H9 (cell line): ENCODE results near the gene GRID1. TPM values are rescaled to one million over a fixed set of nuclear protein-coding genes. Genes with fewer than 3 reads are reported as not detected.

Source experiments
- DNase-seq: peaks from one replicate; pipeline ENCODE4 v3.0.0-alpha.2; 2017
- H2AFZ ChIP-seq: one replicate; pipeline ENCODE4 v1.6.1; 2013; ENCODE audit warnings: mild to moderate bottlenecking, low read length, control low read depth, moderate library complexity
- H2AK5ac ChIP-seq: 2 replicates; pipeline ENCODE4 v1.6.1; 2013; ENCODE audit warnings: low read length, control low read depth, mixed read lengths; ENCODE audit not compliant: insufficient read length
- H2BK120ac ChIP-seq: one replicate; pipeline ENCODE4 v1.6.1; 2013; ENCODE audit warnings: low read depth, mild to moderate bottlenecking, low read length, control low read depth, inconsistent platforms; ENCODE audit not compliant: poor library complexity, severe bottlenecking
- H2BK12ac ChIP-seq: 2 replicates; pipeline ENCODE4 v1.6.1; 2013; ENCODE audit warnings: low read length, control low read depth, mixed read lengths, low read depth; ENCODE audit not compliant: insufficient read length
- H2BK15ac ChIP-seq: 2 replicates; pipeline ENCODE4 v1.6.1; 2013; ENCODE audit warnings: low read depth, low read length, control low read depth
- H2BK20ac ChIP-seq: one replicate; pipeline ENCODE4 v1.6.1; 2013; ENCODE audit warnings: low read depth, mild to moderate bottlenecking, low read length, control low read depth, inconsistent platforms; ENCODE audit not compliant: poor library complexity, severe bottlenecking
- H2BK5ac ChIP-seq: 2 replicates; pipeline ENCODE4 v1.6.1; 2013; ENCODE audit warnings: low read length, control low read depth, mixed read lengths; ENCODE audit not compliant: insufficient read length
- H3K14ac ChIP-seq: 2 replicates; pipeline ENCODE4 v1.6.1; 2013; ENCODE audit warnings: low read length, control low read depth; ENCODE audit not compliant: insufficient read depth
- H3K18ac ChIP-seq: 2 replicates; pipeline ENCODE4 v1.6.1; 2013; ENCODE audit warnings: low read depth, mild to moderate bottlenecking, mixed read lengths, low read length, control low read depth; ENCODE audit not compliant: insufficient read length
- H3K23ac ChIP-seq: 2 replicates; pipeline ENCODE4 v1.6.1; 2013; ENCODE audit warnings: low read length, control low read depth, mixed read lengths, low read depth; ENCODE audit not compliant: insufficient read length
- H3K23me2 ChIP-seq: 2 replicates; pipeline ENCODE4 v1.6.1; 2013; ENCODE audit warnings: low read depth, mild to moderate bottlenecking, mixed read lengths, low read length, control low read depth; ENCODE audit not compliant: insufficient read length, poor library complexity, severe bottlenecking
- H3K27ac ChIP-seq: 2 replicates; pipeline ENCODE4 v1.5.1; 2013; ENCODE audit warnings: low read length, control low read depth, mixed read lengths, low read depth; ENCODE audit not compliant: insufficient read length
- H3K27me3 ChIP-seq: 2 replicates; pipeline ENCODE4 v1.6.1; 2013; ENCODE audit warnings: low read length, control low read depth, inconsistent platforms; ENCODE audit not compliant: insufficient read depth
- H3K4ac ChIP-seq: 2 replicates; pipeline ENCODE4 v1.6.1; 2013; ENCODE audit warnings: low read depth, mild to moderate bottlenecking, control low read depth, inconsistent platforms, low read length, moderate library complexity
- H3K4me1 ChIP-seq: 2 replicates; pipeline ENCODE4 v1.6.1; 2013; ENCODE audit warnings: low read length, control low read depth, inconsistent platforms; ENCODE audit not compliant: insufficient read depth
- H3K4me2 ChIP-seq: 2 replicates; pipeline ENCODE4 v1.6.1; 2013; ENCODE audit warnings: low read length, control low read depth, mixed read lengths; ENCODE audit not compliant: insufficient read length, insufficient read depth
- H3K56ac ChIP-seq: 2 replicates; pipeline ENCODE4 v1.6.1; 2013; ENCODE audit warnings: low read depth, mild to moderate bottlenecking, mixed read lengths, low read length, control low read depth; ENCODE audit not compliant: insufficient read length
- H3K79me1 ChIP-seq: 2 replicates; pipeline ENCODE4 v1.6.1; 2013; ENCODE audit warnings: low read depth, mild to moderate bottlenecking, moderate library complexity, low read length, control low read depth, inconsistent platforms; ENCODE audit not compliant: insufficient read depth, poor library complexity, severe bottlenecking
- H3K79me2 ChIP-seq: 2 replicates; pipeline ENCODE4 v1.6.1; 2013; ENCODE audit warnings: low read length, control low read depth, inconsistent platforms; ENCODE audit not compliant: insufficient read depth
- H3K9ac ChIP-seq: 2 replicates; pipeline ENCODE4 v1.6.1; 2013; ENCODE audit warnings: low read length, control low read depth, mixed read lengths; ENCODE audit not compliant: insufficient read length; ENCODE audit errors: extremely low read depth
- H3K9me3 ChIP-seq: one replicate; pipeline ENCODE4 v1.6.1; 2013; ENCODE audit warnings: low read depth, low read length, inconsistent platforms; ENCODE audit not compliant: control insufficient read depth
- H3T11ph ChIP-seq: one replicate; pipeline ENCODE4 v1.6.1; 2013; ENCODE audit warnings: mild to moderate bottlenecking, low read length, control low read depth, inconsistent platforms
- H4K20me1 ChIP-seq: one replicate; pipeline ENCODE4 v1.6.1; 2013; ENCODE audit not compliant: control insufficient read depth, insufficient read length, insufficient read depth
- H4K5ac ChIP-seq: 2 replicates; pipeline ENCODE4 v1.6.1; 2013; ENCODE audit warnings: low read depth, mild to moderate bottlenecking, mixed read lengths, low read length, control low read depth; ENCODE audit not compliant: insufficient read length
- H4K8ac ChIP-seq: replicated peaks from 2 replicates; pipeline ENCODE4 v1.6.1; 2013; ENCODE audit warnings: low read length, control low read depth, mixed read lengths, low read depth; ENCODE audit not compliant: insufficient read length
- H4K91ac ChIP-seq: 2 replicates; pipeline ENCODE4 v1.6.1; 2013; ENCODE audit warnings: low read depth, mild to moderate bottlenecking, moderate library complexity, mixed read lengths, low read length, control low read depth; ENCODE audit not compliant: insufficient read length
- H3K27ac Mint-ChIP-seq, 3 experiments: 2 replicates in 2 of 3; 3 replicates in 1 of 3; pipeline ENCODE4 v1.8.0; 2020 to 2021; ENCODE audit warnings: mixed read lengths in 3 of 3, mild to moderate bottlenecking in 1 of 3, moderate library complexity in 1 of 3
- H3K27me3 Mint-ChIP-seq: 2 replicates; pipeline ENCODE4 v1.8.0; 2021; ENCODE audit warnings: low read depth, mild to moderate bottlenecking, moderate library complexity, mixed read lengths
- H3K36me3 Mint-ChIP-seq, 3 experiments: 2 replicates in 2 of 3; 3 replicates in 1 of 3; pipeline ENCODE4 v1.8.0; 2020 to 2021; ENCODE audit warnings: low read depth in 3 of 3, mixed read lengths in 3 of 3; ENCODE audit not compliant: insufficient read depth in 1 of 3
- H3K4me1 Mint-ChIP-seq, 2 experiments: 2 replicates each; pipeline ENCODE4 v1.8.0; 2020; ENCODE audit warnings: mixed read lengths in 2 of 2
- H3K4me3 Mint-ChIP-seq, 2 experiments: 2 replicates in 1 of 2; 3 replicates in 1 of 2; pipeline ENCODE4 v1.8.0; 2020 to 2021; ENCODE audit warnings: mild to moderate bottlenecking in 2 of 2, mixed read lengths in 2 of 2, moderate library complexity in 1 of 2
- H3K9me3 Mint-ChIP-seq, 2 experiments: 2 replicates in 1 of 2; 3 replicates in 1 of 2; pipeline ENCODE4 v1.8.0; 2020; ENCODE audit warnings: mild to moderate bottlenecking in 2 of 2, mixed read lengths in 2 of 2, moderate library complexity in 1 of 2
- CTCF ChIP-seq: fragments of 200-600 bp; sonication (generic); conservative IDR thresholded peaks from 3 replicates; pipeline ENCODE4 v1.8.0; 2021; ENCODE audit warnings: antibody characterized with exemption, mild to moderate bottlenecking
- WGBS: extraction: QIAGEN DNeasy Blood & Tissue Kit; methylation state at CpG from one replicate; pipeline ENCODE4 v1.1.7; 2013; ENCODE audit warnings: missing lambda C conversion rate, low lambda C conversion rate, mixed read lengths; ENCODE audit not compliant: insufficient read length; ENCODE audit errors: extremely low coverage; 5-methylcytosine and 5-hydroxymethylcytosine counted together
- total RNA-seq: library from RNA; stranded (reverse); gene quantifications from 2 replicates; pipeline ENCODE4 v1.2.1, GENCODE V29; 2021

Gene GRID1
- total RNA-seq, 1 experiment from 2014 or later, result 0.35 TPM

GRCh38 chr10:85575441-85575840 is 791.2 kb downstream of the GRID1 start:
- no peak overlapping the region for H2AK5ac ChIP-seq
- H3K14ac ChIP-seq, result no peak overlapping the region
- no peaks in the 10 kb centered on the region for H3K27me3 ChIP-seq
- H3K18ac ChIP-seq, result no peak overlapping the region
- H3K4me3 Mint-ChIP-seq, result no peak overlapping the region; a peak in 2 of 5 replicates
- H3K4me1 ChIP-seq, result peaks cover 2% of the 10 kb centered on the region; the same call in 1 of the 2 replicates
- no peak overlapping the region for H3K4me2 ChIP-seq
- no peak overlapping the region for H2BK12ac ChIP-seq
- no peaks in the 10 kb centered on the region for H3K9me3 Mint-ChIP-seq
- H3T11ph ChIP-seq, result no peak overlapping the region
- no peaks in the 10 kb centered on the region; the same call in 1 of the 2 replicates for H3K27me3 Mint-ChIP-seq
- no peak overlapping the region for H4K5ac ChIP-seq
- no peak overlapping the region for H2BK20ac ChIP-seq
- no peak for TF ChIP-seq CTCF
- H4K8ac ChIP-seq, result no peak overlapping the region
- H2BK15ac ChIP-seq, result no peak overlapping the region
- no peak overlapping the region for H2BK120ac ChIP-seq
- no peak overlapping the region; a peak in 1 of 7 replicates for H3K27ac Mint-ChIP-seq
- H2BK5ac ChIP-seq, result no peak overlapping the region
- H2AFZ ChIP-seq, result peak overlapping the region; percentile 92
- H4K20me1 ChIP-seq, result no peaks in the 10 kb centered on the region
- H3K9me3 ChIP-seq, result no peaks in the 10 kb centered on the region
- H3K4me1 Mint-ChIP-seq, result peaks cover 16 to 23% of the 10 kb centered on the region in 2 experiments
- H3K23me2 ChIP-seq, result no peaks in the 10 kb centered on the region
- no peak overlapping the region for H3K9ac ChIP-seq
- no CpG with 5 or more reads among the region's 1 CpG for WGBS
- H4K91ac ChIP-seq, result no peak overlapping the region
- DNase-seq, result no peak
- H3K36me3 Mint-ChIP-seq, result no peaks in the 10 kb centered on the region
- H3K56ac ChIP-seq, result no peak overlapping the region
- H3K4ac ChIP-seq, result no peak overlapping the region
- no peaks in the 10 kb centered on the region for H3K79me1 ChIP-seq
- H3K79me2 ChIP-seq, result no peaks in the 10 kb centered on the region
- no peak overlapping the region for H3K23ac ChIP-seq
- no peak overlapping the region for H3K27ac ChIP-seq
